AG10803 (cell line): ENCODE data around the gene ITPR3.
A peak's percentile ranks its signal among the peaks of the same experiment; 100 is the strongest.

Experiments used
- DNase-seq: peaks from one replicate; pipeline ENCODE4 v3.0.0; 2010; ENCODE audit warnings: low read depth
- H3K4me3 ChIP-seq: 2 replicates; pipeline ENCODE4 v1.5.1; 2011; ENCODE audit warnings: mild to moderate bottlenecking, low read length, control low read depth
- TF ChIP-seq, protein P1 (sequence below): conservative IDR thresholded peaks from 2 replicates; pipeline ENCODE4 v1.5.1; 2011; ENCODE audit warnings: mild to moderate bottlenecking, low read length, control low read depth, inconsistent platforms

The ITPR3 gene

DNA sequence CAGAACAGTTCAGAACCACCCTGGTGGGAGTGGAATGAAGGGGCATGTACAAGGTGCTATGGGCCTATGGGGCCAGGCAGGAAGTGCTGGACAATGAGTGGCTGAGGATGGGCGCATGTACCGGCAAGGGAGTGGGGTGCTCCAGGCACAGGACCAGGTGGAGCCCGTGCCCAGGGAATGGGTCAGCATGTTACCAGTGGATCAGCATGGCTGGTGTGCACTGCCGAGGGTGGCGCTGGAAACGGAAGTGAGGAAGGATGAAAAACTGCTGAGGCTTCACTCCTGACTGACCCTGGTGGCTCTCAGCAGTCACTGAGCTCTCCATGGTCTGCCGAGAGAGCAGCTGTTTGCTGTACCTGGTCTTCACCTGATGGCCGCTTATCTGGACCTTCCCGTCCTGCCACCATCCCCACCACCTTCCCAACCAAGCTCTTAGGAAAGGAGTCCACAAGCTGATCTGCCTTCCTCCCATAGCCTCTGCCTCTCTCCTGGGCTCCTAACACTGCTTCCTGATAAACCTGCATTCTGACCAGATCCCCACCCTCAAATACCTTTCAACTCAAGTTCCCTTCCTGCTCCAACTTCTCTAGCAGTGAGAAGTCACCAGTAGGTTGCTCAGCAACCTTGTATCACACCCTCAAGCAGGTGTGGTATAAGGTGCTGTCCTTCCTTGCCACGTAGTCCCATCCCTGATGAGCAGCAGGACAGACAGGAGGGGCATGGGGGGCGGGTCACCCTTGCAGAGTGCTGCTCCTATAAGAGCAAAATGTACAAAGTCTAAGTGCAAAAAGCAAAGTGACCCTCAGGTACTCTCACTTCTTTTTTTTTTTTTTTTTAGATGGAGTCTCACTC is 83.3 kb downstream of the ITPR3 start:
- TF ChIP-seq, protein P1, sequence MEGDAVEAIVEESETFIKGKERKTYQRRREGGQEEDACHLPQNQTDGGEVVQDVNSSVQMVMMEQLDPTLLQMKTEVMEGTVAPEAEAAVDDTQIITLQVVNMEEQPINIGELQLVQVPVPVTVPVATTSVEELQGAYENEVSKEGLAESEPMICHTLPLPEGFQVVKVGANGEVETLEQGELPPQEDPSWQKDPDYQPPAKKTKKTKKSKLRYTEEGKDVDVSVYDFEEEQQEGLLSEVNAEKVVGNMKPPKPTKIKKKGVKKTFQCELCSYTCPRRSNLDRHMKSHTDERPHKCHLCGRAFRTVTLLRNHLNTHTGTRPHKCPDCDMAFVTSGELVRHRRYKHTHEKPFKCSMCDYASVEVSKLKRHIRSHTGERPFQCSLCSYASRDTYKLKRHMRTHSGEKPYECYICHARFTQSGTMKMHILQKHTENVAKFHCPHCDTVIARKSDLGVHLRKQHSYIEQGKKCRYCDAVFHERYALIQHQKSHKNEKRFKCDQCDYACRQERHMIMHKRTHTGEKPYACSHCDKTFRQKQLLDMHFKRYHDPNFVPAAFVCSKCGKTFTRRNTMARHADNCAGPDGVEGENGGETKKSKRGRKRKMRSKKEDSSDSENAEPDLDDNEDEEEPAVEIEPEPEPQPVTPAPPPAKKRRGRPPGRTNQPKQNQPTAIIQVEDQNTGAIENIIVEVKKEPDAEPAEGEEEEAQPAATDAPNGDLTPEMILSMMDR = no peak
- no peak overlapping the region for H3K4me3 ChIP-seq
- DNase-seq = no peak

DNA sequence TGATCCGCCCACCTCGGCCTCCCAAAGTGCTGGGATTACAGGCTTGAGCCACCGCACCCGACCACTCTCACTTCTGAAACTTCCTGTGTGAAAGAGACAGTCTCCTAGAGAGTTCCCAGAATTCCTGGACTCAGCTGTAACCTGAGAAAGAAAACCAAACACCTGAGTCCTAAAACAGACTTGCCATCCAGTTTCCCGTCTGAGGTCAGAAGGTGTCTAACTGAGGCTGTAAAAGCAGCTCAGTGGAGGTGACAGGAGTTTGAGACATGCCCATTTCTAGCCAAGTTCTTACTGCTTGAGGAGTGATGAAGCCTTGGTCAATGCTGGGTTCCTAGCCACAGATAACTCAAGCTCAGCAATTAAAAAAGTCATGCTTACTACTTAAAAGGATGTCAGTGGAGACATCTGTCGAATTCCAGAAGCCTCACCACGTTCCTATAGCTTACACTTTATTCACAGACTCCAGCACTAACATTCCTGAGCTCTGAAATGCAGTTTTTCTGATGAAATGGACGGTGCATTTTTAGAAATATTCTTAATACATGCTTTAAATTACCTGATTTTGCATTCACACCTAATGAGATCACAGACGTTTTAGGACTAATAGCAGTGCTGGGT is 84.3 kb downstream of the ITPR3 start:
- DNase-seq = peak; percentile 62
- TF ChIP-seq, protein P1 = no peak
- no peak overlapping the region for H3K4me3 ChIP-seq

- TF ChIP-seq, protein P1 = no peak
- no peak for DNase-seq
- H3K4me3 ChIP-seq = no peak overlapping the region
These were observed 85.0 kb downstream of the ITPR3 start for GRCh38 chr6:33705955-33706725.

DNA sequence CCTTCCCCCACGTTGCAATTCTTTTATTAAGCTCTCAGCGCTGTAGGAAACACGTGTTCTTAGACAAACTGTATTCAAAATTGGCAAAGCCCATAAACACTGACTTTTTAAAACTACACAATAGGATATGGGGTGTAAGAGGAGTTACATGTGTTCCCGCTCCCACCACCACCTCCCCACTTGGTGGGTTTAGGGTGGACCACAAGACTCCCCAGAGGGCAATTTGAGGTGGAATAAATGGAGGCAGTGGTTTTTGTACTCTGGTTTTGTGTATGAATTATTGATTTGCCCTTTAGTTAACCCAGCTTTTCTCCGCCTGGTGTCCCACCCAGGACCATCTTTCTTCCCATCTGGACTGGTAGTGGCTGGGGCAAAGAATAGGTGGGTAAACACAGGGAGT is 86.6 kb downstream of the ITPR3 start:
- TF ChIP-seq, protein P1 = no peak
- no peak overlapping the region for H3K4me3 ChIP-seq
- no peak for DNase-seq

DNA sequence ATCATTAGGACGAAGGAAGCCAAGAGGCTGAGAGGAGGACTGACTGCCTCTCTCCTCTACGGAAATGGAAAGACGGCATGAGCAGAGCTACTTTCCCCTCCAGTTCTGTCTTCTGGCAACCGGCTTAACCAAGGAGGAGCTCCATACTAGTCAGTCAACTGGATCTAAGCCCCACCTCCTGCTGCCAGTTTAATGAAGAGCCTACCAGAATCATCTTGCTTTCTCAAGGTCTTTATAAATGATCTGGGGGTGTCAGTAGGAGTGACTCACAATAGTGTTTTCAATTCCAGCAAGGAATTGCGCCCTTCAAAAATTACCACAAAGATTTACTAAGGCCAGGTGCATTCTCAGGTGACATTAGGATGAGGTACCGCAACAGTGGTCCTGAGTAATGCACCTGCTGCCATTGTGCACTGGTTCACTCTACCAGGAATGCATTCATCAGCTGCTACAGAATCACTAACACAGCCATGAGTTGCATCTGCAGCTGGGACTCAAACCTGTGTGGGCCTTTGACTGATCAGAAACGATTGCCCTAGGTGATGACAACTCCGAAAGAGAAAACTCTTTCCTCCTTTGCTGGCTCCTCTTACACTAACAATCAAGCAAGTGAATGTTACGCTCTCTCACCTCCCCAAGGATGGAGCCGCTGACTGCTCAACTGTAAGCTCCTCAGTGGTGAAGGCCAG is 87.5 kb downstream of the ITPR3 start:
- no peak overlapping the region for H3K4me3 ChIP-seq
- DNase-seq = no peak
- TF ChIP-seq, protein P1 = no peak

DNA sequence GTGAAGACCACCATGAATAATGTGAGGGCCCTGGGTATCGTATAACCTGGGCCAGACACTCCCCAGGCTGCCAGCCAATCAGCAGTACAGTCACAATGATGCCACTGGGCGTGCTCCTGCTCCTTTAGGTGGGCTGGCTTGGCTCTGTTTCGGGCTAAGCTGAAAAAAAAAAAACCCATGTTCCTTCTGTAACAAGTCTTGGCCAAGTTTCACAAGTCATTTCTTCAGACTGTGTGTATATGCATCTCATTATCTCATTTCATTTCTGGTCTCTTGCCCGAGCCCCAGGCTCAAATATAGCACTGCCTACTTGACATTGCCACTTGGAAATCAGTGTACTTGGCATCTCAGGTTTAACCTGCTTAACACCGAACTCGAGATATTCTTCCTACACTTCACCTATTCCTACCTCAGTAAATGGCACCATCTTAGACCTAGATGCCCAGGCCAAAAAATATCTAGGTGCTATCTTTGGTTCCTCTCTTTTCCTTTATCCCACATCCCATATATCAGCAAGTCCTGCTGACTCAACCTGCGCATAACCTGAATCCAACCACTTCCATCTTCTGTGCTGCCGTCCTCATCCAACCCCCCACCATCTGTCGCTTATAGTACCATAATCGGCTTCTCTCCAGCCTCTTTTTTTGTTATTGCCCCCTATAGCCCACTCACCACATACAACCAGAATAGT is 88.6 kb downstream of the ITPR3 start:
- TF ChIP-seq, protein P1 = no peak
- H3K4me3 ChIP-seq = no peak overlapping the region
- no peak for DNase-seq
